GM19468 (cell line): ENCODE results near the gene ZBTB47.

Experiments used
- ATAC-seq: cut with Tn5 transposase; IDR thresholded peaks from one replicate; pipeline ENCODE4 v1.9.1; 2021; ENCODE audit warnings: mild to moderate bottlenecking, moderate library complexity, moderate number of reproducible peaks; ENCODE audit not compliant: unreplicated experiment; ENCODE audit errors: extremely low read depth

The ZBTB47 gene

GRCh38 chr3:42682301-42683070 is 29.0 kb downstream of the ZBTB47 start:
- no peak for ATAC-seq

GRCh38 chr3:42683875-42684598 is 30.5 kb downstream of the ZBTB47 start:
- ATAC-seq, result no peak

GRCh38 chr3:42684632-42685362 is 31.3 kb downstream of the ZBTB47 start:
- no peak for ATAC-seq

GRCh38 chr3:42685363-42685881 is 31.9 kb downstream of the ZBTB47 start, which contains the start of gene KLHL40:
TSS of gene KLHL40 (plus strand) at chr3:42685537. CDS start at chr3:42685619, 82 bp downstream.
- ATAC-seq, result no peak

- no peak for ATAC-seq
Measured at GRCh38 chr3:42685891-42686820, 32.7 kb downstream of the ZBTB47 start.

- no peak for ATAC-seq
Measured at GRCh38 chr3:42686832-42687650, 33.5 kb downstream of the ZBTB47 start.

- no peak for ATAC-seq
Measured at GRCh38 chr3:42688016-42688415, 34.5 kb downstream of the ZBTB47 start.

GRCh38 chr3:42688487-42689420 is 35.3 kb downstream of the ZBTB47 start:
- no peak for ATAC-seq

- ATAC-seq, result no peak
Measured at GRCh38 chr3:42689421-42690014, 36.0 kb downstream of the ZBTB47 start.

- ATAC-seq, result no peak
Measured at GRCh38 chr3:42690191-42690590, 36.7 kb downstream of the ZBTB47 start.

- ATAC-seq, result no peak
Measured at GRCh38 chr3:42690766-42691680, 37.5 kb downstream of the ZBTB47 start.

GRCh38 chr3:42691816-42692666 is 38.5 kb downstream of the ZBTB47 start:
- no peak for ATAC-seq

GRCh38 chr3:42692667-42693529 is 39.4 kb downstream of the ZBTB47 start:
- ATAC-seq, result no peak

- ATAC-seq, result no peak
Measured at GRCh38 chr3:42693530-42693930, 40.0 kb downstream of the ZBTB47 start.
